ENCODE data around the gene DDB1.

Gene DDB1

DNA sequence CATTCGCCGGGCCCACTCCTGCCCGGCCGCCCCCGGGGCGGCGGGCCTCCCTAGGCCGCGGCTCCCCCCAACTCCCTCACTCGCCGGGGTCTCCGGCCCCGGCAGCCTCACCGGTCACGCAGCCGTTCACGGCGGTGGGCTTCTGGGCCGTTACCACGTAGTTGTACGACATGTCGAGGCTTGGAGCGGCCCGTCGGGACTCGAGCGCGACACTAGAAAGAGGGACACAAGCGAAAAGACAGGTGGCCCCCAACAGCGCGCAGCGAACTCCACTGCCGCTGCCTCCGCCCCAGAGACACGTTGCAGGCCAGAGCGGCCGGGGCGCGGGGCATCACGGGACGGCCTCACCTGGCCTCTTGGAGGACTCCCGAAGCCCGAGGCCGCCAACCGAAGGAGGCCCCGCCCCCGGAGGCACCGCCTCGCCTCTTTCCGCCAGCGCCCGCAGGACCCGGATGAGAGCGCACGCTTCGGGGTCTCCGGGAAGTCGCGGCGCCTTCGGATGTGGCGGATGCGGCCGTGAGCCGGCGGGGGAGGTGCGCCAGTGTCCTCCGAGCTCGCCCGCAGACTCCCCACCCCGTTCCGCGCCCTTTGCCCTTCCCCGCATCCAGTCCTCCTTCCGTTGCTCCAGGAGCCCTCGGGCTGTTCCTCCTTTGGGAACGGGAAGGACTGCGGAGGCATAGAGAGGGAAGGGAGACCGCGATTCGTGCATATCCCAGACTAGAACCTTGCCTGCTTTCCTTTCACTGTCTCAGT, at the start of gene DDB1, which contains the start of gene TKFC:
TSS of gene DDB1 (minus strand) at position 309 of the 753 bp plus-strand sequence. CDS start at position 172, 137 bp downstream.
TSS of gene TKFC (plus strand) at position 432 of the 753 bp plus-strand sequence. CDS start 1,501 bp downstream, outside the sequence.
- DNase-seq (ENCODE audit: low read depth in 2 of 2), result peak; percentile 92 to 98

DNA sequence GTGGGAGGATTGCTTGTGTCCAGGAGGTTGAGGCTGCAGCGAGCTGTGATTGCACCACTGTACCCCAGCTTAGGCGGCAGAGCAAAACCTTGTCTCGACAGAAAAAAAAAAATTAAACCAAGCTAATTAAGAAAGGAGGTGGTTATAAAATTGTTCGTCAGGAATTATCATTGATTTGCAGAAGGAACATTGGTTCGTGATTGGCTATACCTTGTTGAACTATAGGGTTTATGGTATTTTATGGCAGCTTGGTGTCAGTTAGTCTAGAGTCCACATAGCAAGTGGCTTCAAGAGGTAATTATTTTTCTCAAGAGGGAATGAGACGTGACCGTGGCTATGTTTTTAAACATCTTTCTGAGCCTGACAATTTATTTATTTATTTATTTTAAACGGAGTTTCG, 48.0 kb upstream of the DDB1 start:
- no peak for DNase-seq (ENCODE audit: low read depth in 2 of 2)

DNA sequence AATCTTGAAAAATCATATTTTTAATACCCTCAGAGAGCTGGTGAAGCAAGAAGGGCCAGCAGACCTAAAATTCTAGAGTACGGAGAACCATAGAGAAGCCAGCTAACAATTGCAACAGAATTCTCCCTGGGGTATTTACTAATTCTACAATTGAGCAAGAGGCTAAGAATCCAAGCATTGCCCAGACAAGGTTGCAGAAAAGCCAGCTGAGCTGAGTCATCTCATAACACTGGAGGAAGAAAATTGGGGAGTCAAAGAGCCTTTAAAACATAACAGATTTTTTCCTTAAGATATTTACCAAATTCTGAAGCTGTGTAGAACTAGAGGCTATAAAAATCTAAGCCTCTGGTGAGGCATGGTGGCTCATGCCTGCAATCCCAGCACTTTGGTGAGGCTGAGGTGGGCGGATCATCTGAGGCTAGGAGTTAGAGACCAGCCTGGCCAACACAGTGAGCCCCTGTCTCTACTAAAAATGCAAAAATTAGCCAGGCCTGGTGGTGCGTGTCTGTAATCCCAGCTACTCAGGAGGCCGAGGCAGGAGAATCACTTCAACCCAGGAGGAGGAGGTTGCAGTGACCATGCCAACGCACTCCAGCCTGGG, 45.9 kb upstream of the DDB1 start:
- DNase-seq (ENCODE audit: low read depth in 2 of 2), result no peak

DNA sequence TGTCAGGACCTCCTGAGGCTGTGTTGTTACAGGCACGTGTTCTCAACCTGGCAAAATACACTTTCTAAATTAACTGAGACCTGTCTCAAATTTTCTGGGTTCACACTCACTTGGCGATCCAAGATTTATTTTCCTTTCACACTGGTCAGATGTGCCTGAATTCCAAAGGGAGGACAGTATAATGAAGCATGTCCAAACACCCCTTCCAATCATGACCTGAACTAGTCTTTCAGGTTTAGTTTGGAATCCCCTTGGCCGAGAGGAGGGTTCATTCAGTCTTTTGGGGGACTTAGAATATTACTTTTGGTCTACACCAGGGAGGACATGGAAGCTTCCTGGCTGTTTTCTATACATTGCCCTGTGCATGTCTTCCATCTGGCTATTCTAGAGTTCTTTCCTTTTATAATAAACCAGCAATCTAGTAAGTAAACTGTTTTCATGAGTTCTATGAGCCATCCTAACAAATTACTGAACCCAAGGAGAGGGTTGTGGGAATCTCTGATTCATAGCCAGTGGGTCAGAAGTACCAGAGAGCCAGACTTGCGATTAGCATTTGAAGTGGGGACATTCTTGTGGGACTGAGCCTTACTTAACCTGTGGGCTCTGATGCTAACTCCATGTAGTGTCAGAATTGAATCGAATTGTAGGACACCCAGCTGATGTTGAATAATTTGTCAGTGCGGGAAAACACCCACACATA, 44.7 kb upstream of the DDB1 start:
- no peak for DNase-seq (ENCODE audit: low read depth in 2 of 2)

DNA sequence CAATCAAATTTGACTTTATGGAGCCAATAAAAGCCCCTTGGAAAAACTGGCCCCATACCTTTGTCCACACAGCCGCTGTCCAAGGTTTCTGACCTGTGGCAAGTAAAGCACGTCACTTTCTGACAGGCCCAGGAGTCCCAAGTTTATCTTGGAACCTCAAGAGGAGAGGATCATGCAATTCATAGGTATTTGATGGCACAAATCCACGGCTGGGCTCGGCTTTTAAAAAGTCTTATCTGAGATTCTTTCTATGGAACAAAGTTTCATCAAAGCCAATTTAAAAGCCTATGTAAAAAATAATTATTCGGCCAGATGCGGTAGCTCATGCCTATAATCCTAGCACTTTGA, 42.8 kb upstream of the DDB1 start:
- DNase-seq (ENCODE audit: low read depth in 2 of 2), result no peak

DNA sequence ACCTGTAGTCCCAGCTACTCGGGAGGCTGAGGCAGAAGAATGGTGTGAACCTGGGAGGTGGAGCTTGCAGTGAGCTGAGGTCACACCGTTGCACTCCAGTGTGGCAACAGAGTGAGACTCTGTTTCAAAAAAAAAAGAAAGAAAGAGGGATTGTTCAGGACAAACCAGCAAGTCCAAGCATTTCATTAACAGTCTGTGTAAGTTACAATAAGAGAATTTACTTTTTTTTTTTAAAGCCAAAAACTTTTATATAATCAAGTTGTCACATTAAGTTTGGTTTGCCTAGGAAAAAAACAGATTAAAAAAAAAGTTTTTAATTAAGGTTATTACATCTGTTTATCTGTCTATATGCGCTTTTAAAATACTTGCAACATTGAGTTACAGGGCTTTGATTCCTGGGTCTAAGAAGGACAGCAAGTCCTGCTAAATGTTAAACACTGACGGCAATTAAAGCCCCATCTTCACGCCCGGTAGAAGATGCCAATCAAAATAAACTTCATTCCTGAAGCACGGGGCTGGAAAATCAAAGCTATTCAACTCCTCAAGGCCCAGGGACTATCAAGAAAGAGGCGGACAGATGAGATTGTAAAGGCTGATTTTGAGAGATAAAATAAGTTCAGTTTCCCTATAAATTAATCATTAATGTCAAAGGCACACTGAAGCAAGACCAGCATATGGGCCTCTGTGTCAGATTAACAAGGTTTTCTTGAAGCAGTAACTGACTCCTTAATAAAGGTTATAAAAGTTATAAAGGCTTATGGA, 39.9 kb upstream of the DDB1 start:
- DNase-seq (ENCODE audit: low read depth in 2 of 2), result no peak

DNA sequence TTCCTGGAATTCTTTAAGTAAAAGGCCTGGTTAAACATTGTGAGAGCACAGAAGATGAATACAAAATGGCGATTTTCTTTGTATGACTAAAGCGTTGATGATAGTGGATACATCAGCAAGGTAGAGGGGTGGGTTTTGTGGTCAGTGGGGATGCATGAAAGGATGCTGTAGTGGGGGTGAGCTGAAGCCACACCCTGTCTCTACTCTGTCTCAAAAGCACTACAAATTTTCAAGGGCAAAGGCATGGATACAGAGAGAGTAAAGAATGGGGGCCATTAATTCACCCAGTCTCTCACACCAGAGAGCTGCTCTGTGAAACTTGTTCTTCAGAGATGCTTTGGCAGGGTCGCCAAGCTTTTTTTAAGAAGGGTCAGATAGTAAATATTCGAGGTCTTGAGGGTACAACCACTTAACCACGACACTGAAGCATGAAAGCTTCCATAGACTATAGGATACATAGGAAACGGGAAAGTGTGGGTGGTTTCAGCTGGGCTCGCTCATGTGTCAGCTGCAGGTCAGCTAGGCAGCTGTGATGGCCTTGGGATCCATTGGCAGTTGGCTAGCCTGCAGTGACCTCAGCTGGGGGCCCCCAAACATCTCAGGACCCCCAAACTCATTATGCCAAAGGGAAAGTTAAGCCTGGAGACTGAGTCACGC, 37.6 kb upstream of the DDB1 start:
- DNase-seq (ENCODE audit: low read depth in 2 of 2), result no peak

DNA sequence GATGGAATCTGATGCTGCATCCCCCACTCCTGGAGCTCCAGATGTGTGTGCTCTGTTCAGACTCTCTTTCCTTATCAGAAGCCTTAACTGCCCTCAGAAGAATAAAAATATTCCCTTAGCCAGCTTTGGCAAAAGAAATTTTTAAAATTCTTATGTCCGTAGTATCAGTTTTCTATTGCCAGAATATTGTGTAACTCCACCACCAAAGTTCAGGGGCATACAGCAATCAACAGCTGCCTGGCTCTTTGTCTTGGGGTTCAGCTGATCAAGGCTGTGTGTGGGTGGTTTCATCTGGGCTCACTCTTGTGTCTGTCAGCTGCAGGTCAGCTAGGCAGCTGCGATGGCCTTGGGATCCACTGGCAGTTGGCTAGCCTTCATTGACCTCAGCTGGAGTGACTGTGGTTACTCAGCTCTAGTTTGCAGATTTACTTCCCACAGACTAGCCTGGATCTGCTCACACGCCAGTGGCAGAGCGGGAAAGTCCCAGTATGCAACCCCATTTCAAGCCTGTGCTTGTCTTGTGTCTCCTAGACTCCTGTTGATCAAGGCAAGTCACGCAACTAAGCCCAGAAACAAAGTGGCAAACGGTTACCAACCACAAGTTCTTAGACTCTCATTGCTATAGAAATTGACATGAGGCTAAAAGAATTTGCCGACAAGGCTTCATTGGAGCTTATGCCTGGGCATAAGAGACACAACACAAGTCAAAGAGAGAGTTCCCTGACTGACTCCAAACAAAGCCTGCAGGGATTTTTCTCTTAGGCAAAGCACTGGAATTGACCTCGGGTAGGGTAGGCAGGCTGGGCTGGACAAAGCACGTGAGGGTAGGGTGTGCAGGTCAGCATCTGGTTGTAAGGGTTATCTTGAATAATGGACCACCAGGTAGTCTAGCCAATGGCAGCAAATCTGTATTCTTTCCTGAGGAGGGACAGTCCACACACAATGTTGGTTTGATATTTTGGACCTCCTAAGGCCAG, 36.8 kb upstream of the DDB1 start:
- DNase-seq (ENCODE audit: low read depth in 2 of 2), result no peak

DNA sequence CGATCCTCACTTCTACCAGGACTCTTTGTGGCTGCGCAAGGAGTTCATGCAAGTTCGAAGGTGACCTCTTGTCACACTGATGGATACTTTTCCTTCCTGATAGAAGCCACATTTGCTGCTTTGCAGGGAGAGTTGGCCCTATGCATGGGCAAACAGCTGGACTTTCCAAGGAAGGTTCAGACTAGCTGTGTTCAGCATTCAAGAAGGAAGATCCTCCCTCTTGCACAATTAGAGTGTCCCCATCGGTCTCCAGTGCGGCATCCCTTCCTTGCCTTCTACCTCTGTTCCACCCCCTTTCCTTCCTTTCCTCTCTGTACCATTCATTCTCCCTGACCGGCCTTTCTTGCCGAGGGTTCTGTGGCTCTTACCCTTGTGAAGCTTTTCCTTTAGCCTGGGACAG, 35.7 kb upstream of the DDB1 start:
- no peak for DNase-seq (ENCODE audit: low read depth in 2 of 2)

DNA sequence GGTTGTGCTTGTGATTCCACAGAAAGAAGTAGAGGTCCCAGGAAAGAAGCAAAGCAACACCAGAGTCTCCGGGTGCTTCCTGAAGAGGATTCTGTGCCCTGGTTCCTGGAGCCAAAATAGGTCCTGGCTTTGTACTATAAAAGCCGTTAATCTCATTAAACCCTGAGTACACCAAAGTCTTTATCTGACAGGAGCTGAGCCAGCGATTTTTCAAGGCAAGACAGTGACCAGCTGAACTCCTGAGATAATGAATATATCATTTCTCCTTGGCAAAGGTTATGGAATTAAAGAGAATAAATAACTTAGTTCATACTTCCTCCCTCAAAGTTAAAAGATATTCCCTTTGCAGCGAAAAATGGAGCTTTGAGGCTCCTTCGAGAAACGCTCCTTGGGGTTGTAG, 34.5 kb upstream of the DDB1 start:
- DNase-seq (ENCODE audit: low read depth in 2 of 2), result no peak

DNA sequence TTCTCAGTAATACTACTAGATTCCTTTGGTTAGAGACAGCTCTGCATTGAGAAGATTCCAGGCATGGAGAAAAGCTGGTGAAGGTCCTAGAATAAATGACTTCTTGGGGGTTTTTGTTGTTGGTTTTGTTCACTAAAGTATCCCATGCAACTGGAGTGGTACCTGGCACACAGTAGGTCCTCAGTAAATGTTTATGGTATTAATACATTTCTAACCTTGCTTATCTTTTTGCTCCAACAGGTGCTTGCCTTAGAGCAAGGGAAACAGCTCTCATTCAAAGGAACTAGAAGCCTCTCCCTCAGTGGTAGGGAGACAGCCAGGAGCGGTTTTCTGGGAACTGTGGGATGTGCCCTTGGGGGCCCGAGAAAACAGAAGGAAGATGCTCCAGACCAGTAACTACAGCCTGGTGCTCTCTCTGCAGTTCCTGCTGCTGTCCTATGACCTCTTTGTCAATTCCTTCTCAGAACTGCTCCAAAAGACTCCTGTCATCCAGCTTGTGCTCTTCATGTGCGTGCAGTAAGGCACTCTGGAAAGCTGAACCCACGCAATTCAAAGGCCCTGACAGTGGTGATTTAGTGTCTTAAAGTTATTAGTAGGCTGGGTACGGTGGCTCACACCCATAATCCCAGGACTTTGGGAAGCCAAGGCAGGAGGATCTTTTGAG, 31.2 kb upstream of the DDB1 start:
- no peak for DNase-seq (ENCODE audit: low read depth in 2 of 2)

DNA sequence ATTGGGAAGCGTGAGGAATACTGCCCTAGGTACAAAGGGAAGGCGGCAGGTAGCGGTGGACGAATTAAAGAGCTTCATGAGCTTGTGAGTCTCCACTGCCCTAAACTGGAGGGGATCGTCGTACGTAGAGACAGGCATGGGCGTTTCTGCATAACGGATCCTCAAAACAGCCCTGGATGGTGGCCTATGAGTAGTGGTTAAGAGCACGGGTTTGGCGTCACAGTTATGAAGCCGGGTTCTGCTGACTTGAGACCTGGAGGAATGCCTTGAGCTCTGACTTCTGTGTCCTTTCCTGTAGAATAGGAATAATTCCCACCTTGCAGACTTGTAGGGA, 29.6 kb upstream of the DDB1 start:
- DNase-seq (ENCODE audit: low read depth in 2 of 2), result peak in 1 of 2 donors; percentile 5

DNA sequence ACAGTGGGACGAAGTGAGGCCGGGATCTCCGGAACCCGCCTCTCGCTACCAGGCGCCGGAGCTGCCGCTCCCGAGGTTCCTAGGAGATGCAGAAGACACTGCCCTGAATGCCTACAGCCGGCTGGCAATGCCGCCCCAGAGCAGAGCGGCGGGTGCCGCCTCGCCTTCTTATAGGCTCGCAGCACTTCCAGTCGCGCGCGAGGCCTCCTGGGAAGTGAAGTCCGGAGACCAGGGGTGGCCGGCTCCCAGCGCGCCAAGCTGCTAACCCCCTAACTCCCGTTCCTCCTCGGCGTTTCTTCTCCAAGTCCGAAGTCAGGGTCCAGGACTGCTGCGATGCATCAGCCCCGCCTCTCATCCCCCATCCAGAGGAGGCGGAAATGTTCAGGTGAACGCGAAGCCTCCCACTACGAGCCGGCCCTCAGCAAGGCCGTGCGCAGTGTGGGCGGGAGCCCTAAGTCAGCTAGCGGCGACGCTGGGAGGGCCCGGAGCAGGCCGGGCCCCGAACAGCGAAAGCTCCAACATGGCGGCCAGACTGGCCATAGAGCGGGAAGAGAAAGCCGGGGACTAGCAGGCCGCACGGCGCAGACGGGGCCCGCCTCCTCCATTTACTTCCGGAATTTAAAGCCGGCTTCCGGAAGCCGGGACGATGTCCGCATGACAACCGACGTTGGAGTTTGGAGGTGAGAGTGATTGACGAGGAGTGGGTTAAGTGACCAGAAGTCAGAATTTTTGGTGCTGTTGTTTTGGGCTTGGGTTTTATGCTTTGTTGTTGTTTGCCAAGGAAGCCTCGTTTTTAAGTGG, 29.0 kb upstream of the DDB1 start, which contains the start of the genes CYB561A3 and TMEM138:
TSS of gene CYB561A3 (minus strand) at position 142 of the 801 bp plus-strand sequence. CDS start 5,169 bp downstream, outside the sequence.
TSS of gene TMEM138 (plus strand) at position 634 of the 801 bp plus-strand sequence. CDS start 2,017 bp downstream, outside the sequence.
- peak; percentile 77 to 85 for DNase-seq (ENCODE audit: low read depth in 2 of 2)

DNA sequence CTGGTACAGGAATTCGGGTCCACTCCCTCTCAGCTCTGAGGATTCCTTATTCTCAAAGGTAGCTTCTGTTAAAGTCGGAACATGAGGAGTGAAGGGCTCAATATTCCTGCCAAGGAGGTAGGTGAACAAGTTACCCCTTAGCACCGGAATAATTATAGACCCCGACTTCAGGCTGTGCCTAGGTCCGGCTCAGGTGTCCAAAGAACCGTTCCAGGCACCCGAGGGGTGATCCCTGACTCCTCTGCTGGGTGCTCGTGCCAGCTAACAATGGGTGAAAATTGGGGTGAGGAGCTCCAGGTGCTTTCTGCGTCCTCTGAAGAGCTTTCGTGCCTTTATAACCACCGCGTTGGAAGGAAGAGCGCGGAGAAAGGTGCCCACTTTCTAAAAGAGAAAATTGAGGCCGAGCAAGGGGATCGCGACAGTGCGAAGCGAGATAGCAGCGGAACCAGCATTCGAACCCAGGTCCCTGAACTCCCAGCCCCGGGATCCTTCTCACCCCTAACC, 28.4 kb upstream of the DDB1 start:
- DNase-seq (ENCODE audit: low read depth in 2 of 2), result no peak

DNA sequence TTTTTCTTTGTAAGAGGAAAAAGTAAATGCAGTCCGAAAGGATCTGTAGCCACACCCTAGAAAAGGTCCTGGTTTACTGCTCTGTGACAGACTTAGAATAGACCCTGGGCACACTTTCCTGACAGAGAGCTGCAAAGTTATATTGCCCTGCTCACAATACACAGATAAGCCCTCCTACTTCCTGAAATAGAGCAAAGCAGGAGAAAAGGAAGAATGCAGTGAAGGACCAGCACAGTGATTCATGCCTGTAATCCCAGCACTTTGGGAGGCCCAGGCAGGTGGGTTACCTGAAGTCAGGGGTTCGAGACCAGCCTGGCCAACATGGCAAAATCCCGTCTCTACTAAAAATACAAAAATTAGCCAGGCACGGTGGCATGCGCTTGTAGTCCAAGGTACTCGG, 26.6 kb upstream of the DDB1 start:
- no peak for DNase-seq (ENCODE audit: low read depth in 2 of 2)

DNA sequence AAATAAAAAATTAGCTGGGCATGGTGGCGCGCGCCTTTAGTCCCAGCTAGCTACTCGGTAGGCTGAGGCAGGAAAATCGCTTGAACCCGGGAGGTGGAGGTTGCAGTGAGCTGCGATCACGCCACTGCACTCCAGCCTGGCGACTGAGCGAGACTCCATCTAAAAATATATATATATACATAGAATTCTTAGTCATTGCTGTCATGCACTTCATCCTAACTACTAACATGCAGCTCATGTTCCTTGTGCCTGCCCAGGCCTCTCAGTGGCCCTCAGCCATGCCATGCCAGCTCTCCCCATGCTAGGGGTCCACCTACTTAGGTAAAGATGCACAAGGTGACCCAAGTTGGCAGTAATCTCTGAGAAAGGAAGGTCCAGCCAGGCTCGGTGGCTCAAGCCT, 25.7 kb upstream of the DDB1 start:
- no peak for DNase-seq (ENCODE audit: low read depth in 2 of 2)

DNA sequence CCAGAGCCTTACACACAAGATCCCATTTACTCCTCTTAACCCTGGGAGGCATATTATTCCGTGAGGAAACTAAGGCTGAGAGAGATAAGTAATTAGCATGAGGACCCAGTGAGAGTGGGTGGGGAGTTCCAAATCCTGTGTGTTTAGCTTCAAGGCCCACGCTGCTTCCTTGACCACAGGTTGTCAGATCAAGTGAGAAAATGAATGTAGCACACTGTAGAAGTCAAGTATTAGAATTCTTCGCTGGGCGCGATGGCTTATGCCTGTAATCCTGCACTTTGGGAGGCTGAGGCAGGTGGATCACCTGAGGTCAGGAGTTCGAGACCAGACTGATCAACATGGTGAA, 25.0 kb upstream of the DDB1 start:
- DNase-seq (ENCODE audit: low read depth in 2 of 2), result no peak

DNA sequence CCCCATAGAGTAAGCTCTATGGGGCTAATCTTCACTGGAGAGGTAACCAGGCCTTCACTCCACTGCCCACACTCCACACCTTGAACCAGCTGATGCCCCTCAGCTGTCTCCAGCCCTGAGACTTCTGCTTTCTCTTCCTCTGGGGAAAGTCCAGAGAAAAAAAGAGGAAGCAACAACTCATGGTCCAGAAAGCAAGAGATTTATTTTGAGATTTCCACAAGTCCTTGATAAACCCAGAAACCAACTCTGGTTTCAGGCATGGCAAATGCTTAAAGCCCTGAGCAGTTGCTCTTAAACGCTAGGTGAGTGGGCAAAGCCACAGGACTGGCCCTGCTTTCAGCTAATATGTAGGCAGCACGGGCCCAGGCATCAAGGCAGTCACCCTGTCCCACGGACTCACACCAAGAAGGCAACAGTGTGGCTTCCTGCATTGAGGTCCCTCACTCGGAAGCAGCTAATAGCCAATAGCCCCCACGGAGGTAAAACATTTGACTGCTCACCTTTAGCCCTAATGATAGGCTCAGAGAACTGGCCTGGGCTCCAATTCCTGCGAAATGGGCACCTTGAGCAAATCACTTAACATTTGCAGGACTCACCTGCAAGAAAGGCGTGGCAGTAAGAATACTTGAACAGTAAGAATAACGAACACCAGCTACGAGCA, 24.5 kb upstream of the DDB1 start:
- no peak for DNase-seq (ENCODE audit: low read depth in 2 of 2)

Measured in stimulated activated CD8-positive, alpha-beta memory T cell treated with anti-CD3 and anti-CD28 coated beads, Interleukin-7, amount 100 ng/mL, for 4 hours (primary cell).